GM12864 (cell line): ENCODE results near the gene KCTD19.
"Not testable (repeated sequence)": the region's sequence is repeated elsewhere in the genome, so short reads cannot be mapped to it uniquely, and the experiment has no call there.

Source experiments
- DNase-seq: peaks from one replicate; pipeline ENCODE4 v3.0.0-alpha.2; 2011; ENCODE audit warnings: low read depth
- H3K4me3 ChIP-seq: 2 replicates; pipeline ENCODE4 v1.5.1; 2011; ENCODE audit warnings: mild to moderate bottlenecking, low read depth, low read length, control low read depth
- TF ChIP-seq, protein P1 (sequence below): IDR thresholded peaks from 2 replicates; pipeline ENCODE4 v1.5.1; 2011; ENCODE audit warnings: low read depth, mild to moderate bottlenecking, moderate library complexity, low read length, control low read depth, inconsistent platforms; ENCODE audit errors: missing control alignments

The KCTD19 gene

DNA sequence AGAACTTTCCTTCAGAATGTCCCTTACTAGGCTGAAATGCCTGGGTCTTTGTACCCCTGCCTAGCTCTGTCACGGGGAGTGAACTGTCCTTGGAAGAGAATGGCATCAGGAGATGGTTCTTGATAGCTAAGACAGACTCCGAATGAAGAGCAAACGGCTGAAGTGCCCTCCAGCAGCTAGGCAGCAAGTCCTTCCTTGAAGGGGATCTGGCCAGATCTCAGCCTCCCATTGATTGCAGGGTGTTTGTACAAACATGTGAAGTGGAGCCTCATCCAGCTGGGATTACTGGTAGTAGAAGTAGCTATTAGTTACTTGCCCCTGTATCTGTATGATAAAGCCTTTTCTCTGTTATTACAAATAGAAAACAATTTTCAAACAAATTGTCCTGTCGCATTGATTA is 31.0 kb upstream of the KCTD19 start:
- no peak for DNase-seq

DNA sequence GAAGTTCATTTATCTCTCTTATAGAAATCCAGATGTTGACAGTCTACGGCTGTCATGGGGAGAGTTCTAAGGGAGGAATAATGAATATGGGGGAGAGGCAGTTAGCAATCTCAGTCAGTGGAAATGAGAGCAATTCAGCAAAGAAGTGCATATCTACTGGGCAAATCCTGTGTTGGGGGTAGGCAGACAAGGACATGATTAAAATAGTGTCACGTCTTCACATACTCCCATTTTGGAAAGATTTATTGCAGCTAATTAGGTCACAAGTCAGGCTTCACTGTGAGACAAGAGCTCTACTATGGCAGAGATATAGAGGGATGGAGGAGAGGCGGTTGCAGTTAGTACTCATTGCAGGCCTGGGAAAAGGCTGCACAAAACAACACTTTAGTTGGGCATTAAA is 29.9 kb upstream of the KCTD19 start:
- TF ChIP-seq, protein P1, sequence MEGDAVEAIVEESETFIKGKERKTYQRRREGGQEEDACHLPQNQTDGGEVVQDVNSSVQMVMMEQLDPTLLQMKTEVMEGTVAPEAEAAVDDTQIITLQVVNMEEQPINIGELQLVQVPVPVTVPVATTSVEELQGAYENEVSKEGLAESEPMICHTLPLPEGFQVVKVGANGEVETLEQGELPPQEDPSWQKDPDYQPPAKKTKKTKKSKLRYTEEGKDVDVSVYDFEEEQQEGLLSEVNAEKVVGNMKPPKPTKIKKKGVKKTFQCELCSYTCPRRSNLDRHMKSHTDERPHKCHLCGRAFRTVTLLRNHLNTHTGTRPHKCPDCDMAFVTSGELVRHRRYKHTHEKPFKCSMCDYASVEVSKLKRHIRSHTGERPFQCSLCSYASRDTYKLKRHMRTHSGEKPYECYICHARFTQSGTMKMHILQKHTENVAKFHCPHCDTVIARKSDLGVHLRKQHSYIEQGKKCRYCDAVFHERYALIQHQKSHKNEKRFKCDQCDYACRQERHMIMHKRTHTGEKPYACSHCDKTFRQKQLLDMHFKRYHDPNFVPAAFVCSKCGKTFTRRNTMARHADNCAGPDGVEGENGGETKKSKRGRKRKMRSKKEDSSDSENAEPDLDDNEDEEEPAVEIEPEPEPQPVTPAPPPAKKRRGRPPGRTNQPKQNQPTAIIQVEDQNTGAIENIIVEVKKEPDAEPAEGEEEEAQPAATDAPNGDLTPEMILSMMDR = no peak
- no peak for DNase-seq
- H3K4me3 ChIP-seq = no peak overlapping the region

More for the DNA sequence above, 31.0 kb upstream of the KCTD19 start:
- H3K4me3 ChIP-seq = no peak overlapping the region
- TF ChIP-seq, protein P1 = no peak

DNA sequence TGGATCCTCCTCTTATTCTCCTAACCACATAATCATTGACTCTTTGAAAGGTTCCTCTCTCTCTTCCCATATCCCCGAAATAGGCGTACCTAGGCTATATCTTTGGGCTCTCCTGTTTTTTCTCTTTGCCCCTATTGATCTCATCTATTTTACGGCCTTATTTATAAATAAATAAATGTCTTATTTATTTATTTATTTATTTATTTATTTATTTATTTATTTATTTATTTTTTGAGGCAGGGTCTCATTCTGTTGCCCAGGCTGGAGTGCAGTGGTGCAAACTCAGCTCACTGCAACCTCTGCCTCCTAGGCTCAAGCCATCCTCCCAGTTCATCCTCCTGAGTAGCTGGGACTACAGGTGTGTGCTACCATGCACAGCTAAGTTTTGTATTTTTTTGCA is 25.9 kb upstream of the KCTD19 start:
- not testable (repeated sequence) for DNase-seq, H3K4me3 ChIP-seq

DNA sequence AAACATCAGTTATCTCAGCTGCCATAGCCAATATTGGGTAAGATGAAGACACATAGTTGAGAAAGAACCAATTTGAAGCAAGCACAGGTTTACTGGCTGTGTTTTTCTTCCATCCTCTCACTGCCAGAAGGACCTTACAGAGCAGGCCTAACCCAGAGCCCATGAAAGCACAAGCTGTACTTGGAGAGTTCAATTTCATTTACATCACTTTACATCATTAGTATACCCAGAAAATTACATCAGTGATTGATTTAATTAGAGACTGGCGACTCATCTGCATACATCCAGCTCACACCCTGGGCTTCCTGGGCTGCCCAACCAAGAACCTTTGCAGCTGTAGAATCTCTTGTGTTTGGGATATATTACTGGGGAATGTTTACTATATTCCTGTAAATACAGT is 23.8 kb upstream of the KCTD19 start:
- no peak overlapping the region for H3K4me3 ChIP-seq
- TF ChIP-seq, protein P1 = no peak
- no peak for DNase-seq

DNA sequence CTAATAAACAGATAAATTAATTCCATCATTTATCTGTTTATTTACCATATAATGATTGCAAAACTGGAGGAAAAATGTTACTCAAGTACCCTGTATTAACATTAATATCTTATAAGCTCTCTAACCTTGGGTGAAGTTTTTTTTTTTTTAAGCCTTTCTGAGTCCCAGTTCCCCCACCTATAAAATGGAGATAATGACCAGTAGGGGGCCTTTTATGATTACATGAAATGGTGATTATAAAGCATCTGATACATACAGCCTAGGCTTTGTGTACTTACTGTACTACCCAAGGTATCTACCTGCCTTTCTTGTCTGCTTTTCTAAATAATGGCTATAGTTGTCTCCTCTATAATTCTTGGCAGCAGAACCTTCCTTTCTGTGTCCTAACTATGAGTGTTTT is 22.6 kb upstream of the KCTD19 start:
- TF ChIP-seq, protein P1 = peak; percentile 40
- no peak overlapping the region for H3K4me3 ChIP-seq
- DNase-seq = no peak

DNA sequence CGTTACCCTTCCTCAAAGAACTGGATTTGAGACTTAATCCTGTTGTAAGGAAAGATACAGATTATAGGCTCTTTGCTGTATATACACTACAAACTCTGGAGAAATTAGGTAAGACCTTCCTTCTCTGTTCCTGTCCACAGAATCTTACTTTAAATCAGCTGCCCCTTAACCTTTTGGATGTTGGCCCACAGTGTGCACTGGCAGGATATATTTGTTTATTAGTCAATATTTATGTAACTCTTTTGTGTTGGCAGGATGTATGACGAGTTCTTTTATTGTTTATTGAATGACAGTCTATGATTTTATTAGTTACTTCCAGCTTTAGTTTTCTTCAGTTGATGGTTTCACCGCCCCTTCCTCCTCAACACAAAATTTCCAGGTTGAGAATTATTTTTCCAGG is 19.8 kb upstream of the KCTD19 start:
- H3K4me3 ChIP-seq = no peak overlapping the region
- DNase-seq = no peak
- TF ChIP-seq, protein P1 = no peak

DNA sequence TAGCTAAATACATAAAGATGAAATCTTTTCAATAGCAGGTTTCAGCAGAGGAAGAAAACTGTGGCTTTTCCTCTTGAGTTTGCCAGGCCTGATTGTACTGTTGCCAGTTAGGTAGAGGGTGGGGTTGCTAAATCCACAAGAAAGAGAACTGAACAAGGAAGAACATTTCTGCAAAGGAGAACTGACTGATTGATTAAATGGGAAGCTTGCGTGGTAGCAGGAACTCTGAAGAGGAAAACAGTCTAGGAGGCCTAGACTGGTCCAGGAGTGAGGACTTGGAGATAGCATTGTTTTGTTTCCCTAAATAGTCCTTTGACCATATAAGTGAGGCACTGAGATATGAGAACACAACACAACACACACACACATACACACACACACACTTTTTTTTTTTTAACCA is 18.9 kb upstream of the KCTD19 start:
- no peak overlapping the region for H3K4me3 ChIP-seq
- TF ChIP-seq, protein P1 = no peak
- DNase-seq = no peak

DNA sequence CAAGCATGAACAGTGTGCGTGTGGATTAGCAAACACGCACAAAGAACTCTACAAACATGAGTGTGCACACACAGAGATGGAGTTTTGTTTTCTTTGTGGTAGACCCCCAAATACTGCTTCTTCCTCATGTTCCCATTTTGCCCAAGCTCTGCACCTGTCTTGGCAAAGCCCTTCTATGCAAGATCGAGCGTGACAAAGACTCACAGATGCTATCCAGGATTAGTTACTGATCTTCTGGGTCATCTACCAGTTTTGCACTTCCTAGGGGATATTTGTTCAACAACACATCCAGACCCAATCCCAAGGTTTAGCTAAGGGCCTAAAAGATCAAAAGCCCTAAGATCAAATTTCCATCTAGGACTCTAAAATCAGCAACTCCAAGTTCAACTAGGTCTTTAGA is 16.1 kb upstream of the KCTD19 start:
- no peak overlapping the region for H3K4me3 ChIP-seq
- TF ChIP-seq, protein P1 = no peak
- no peak for DNase-seq
